Esophagus muscularis mucosa (tissue), 3 donors: ENCODE data around the gene KCNN2.

Source experiments
- CTCF ChIP-seq, 3 experiments: fragments of 200-600 bp in 2 of 3; fragments of 450-650 bp in 1 of 3; sonication (generic) in 2 of 3; IDR thresholded peaks; one replicate each; pipeline ENCODE4 v1.5.1; 2017 to 2019; ENCODE audit warnings: antibody characterized with exemption in 3 of 3, mild to moderate bottlenecking in 2 of 3, moderate library complexity in 1 of 3
- POLR2AphosphoS5 ChIP-seq, 2 donors: sonication (generic); formaldehyde crosslinking; IDR thresholded peaks; one replicate each; pipeline ENCODE4 v1.6.1; 2017; ENCODE audit warnings: antibody characterized with exemption in 2 of 2

DNA sequence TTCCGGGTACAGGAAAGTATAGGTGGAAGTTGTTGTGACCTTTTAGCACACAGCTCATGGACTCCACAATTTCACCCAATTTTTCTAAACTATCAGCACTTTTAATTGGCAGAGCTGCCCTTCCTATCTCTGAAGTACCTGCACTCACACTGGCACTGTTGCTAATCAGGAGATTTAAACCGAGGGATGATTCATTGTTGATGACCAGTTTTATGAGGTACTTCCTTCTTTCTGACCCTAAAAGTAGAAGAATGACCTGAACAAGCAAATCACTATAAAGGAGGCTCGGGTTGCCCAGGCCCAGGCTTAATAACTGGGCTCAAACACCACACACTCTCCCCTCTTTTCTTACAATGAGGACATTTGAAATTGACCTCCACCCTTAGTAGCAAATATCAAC is 105.9 kb downstream of the KCNN2 start:
- TF ChIP-seq CTCF (IDR thresholded peaks at IDR 0.05) (no peak), POLR2AphosphoS5 (IDR thresholded peaks at IDR 0.05) (no peak)
